IMR-90 (cell line): ENCODE results near the gene TRIO. TPM values are rescaled to one million over a fixed set of nuclear protein-coding genes. Genes with fewer than 3 reads are reported as not detected.

ENCODE experiments used
- ATAC-seq: fragments of 200-7000 bp; cut with Tn5 transposase; 2 replicates; pipeline ENCODE4 v1.9.1; 2020; ENCODE audit warnings: low read depth, mild to moderate bottlenecking, moderate library complexity
- BruUV-seq: library from RNA; stranded (reverse); fragments of 400-500 nt; replicated peaks from 2 replicates; lab custom pipeline; 2021; lab: Mats Ljungman, UMichigan
- CTCF ChIA-PET: fragments of 300-600 bp; formaldehyde crosslinking; extraction: SDS; loops from one replicate; lab custom pipeline; 2021; ENCODE audit warnings: antibody characterized with exemption; lab: Yijun Ruan, JAX
- POLR2A ChIA-PET: fragments of 300-600 bp; sonication (Branson Sonifier 250); formaldehyde crosslinking; loops from one replicate; lab custom pipeline; 2022; ENCODE audit warnings: antibody characterized with exemption; ENCODE audit not compliant: unreplicated experiment; lab: Charles Lee
- DNase-seq: peaks from one replicate; pipeline ENCODE4 v3.0.0; 2013
- H2AFZ ChIP-seq: replicated peaks from 2 replicates; pipeline ENCODE3; 2013; ENCODE audit warnings: low read length, mild to moderate bottlenecking; ENCODE audit not compliant: poor library complexity
- H2AK5ac ChIP-seq: 2 replicates; pipeline ENCODE4 v1.6.1; 2013; ENCODE audit warnings: low read depth, low read length, inconsistent platforms
- H2AK9ac ChIP-seq: replicated peaks from 2 replicates; pipeline ENCODE3; 2013; ENCODE audit warnings: mild to moderate bottlenecking, low read depth, low read length, moderate library complexity; ENCODE audit not compliant: poor library complexity
- H2BK120ac ChIP-seq: 2 replicates; pipeline ENCODE4 v1.6.1; 2013; ENCODE audit warnings: low read depth, low read length, inconsistent platforms
- H2BK15ac ChIP-seq: 3 replicates; pipeline ENCODE4 v1.6.1; 2013; ENCODE audit warnings: low read depth, low read length, inconsistent platforms
- H2BK20ac ChIP-seq: 2 replicates; pipeline ENCODE4 v1.6.1; 2013; ENCODE audit warnings: low read depth, mild to moderate bottlenecking, inconsistent platforms, low read length, moderate library complexity
- H2BK5ac ChIP-seq: 2 replicates; pipeline ENCODE4 v1.6.1; 2013; ENCODE audit warnings: mild to moderate bottlenecking, low read depth, low read length, inconsistent platforms; ENCODE audit not compliant: poor library complexity, severe bottlenecking
- H3K14ac ChIP-seq: replicated peaks from 2 replicates; pipeline ENCODE4 v1.6.1; 2013; ENCODE audit warnings: low read depth, low read length, inconsistent platforms
- H3K18ac ChIP-seq: 2 replicates; pipeline ENCODE4 v1.6.1; 2013; ENCODE audit warnings: low read depth, low read length, control low read depth
- H3K23ac ChIP-seq: 2 replicates; pipeline ENCODE4 v1.6.1; 2013; ENCODE audit warnings: low read depth, low read length, inconsistent platforms
- H3K27ac ChIP-seq: 2 replicates; pipeline ENCODE4 v1.5.1; 2013; ENCODE audit warnings: mild to moderate bottlenecking, control low read depth, low read length; ENCODE audit not compliant: insufficient read depth
- H3K27me3 ChIP-seq: 2 replicates; pipeline ENCODE4 v1.6.1; 2013; ENCODE audit warnings: low read length; ENCODE audit not compliant: control insufficient read depth, insufficient read depth
- H3K36me3 ChIP-seq: 2 replicates; pipeline ENCODE4 v1.6.1; 2013; ENCODE audit warnings: low read length, mixed read lengths; ENCODE audit not compliant: control insufficient read depth, insufficient read depth
- H3K4ac ChIP-seq: 2 replicates; pipeline ENCODE4 v1.6.1; 2013; ENCODE audit warnings: low read depth, low read length, inconsistent platforms
- H3K4me1 ChIP-seq: 2 replicates; pipeline ENCODE4 v1.6.1; 2013; ENCODE audit warnings: low read length, mixed read lengths; ENCODE audit not compliant: control insufficient read depth, insufficient read depth
- H3K4me2 ChIP-seq: 2 replicates; pipeline ENCODE4 v1.6.1; 2013; ENCODE audit warnings: low read depth, mild to moderate bottlenecking, control low read depth, low read length, moderate library complexity
- H3K4me3 ChIP-seq: 2 replicates; pipeline ENCODE4 v1.5.1; 2013; ENCODE audit warnings: low read depth, mild to moderate bottlenecking, control low read depth, low read length, moderate library complexity; ENCODE audit not compliant: insufficient read depth
- H3K56ac ChIP-seq: 2 replicates; pipeline ENCODE4 v1.6.1; 2013; ENCODE audit warnings: low read length, inconsistent platforms; ENCODE audit not compliant: insufficient read depth; ENCODE audit errors: extremely low read depth
- H3K79me1 ChIP-seq, 2 experiments: 2 replicates each; pipeline ENCODE4 v1.6.1; 2013; ENCODE audit warnings: low read length in 2 of 2, inconsistent platforms in 1 of 2, low read depth in 1 of 2
- H3K9ac ChIP-seq: 2 replicates; pipeline ENCODE4 v1.6.1; 2013; ENCODE audit warnings: low read depth, low read length, control low read depth
- H3K9me1 ChIP-seq: 2 replicates; pipeline ENCODE4 v1.6.1; 2013; ENCODE audit warnings: low read length, inconsistent platforms; ENCODE audit not compliant: insufficient read depth
- H3K9me3 ChIP-seq: 2 replicates; pipeline ENCODE4 v1.6.1; 2013; ENCODE audit warnings: low read length; ENCODE audit not compliant: control insufficient read depth, insufficient read depth
- H4K20me1 ChIP-seq: 2 replicates; pipeline ENCODE4 v1.6.1; 2013; ENCODE audit warnings: low read length, inconsistent platforms; ENCODE audit not compliant: insufficient read depth
- H4K5ac ChIP-seq: 2 replicates; pipeline ENCODE4 v1.6.1; 2013; ENCODE audit warnings: mild to moderate bottlenecking, low read depth, low read length, control low read depth
- H4K8ac ChIP-seq, 2 experiments: 2 replicates each; pipeline ENCODE4 v1.6.1; 2013; ENCODE audit warnings: low read depth in 2 of 2, low read length in 2 of 2, control low read depth in 1 of 2, inconsistent platforms in 1 of 2
- H4K91ac ChIP-seq: 2 replicates; pipeline ENCODE4 v1.6.1; 2013; ENCODE audit warnings: low read depth, low read length, inconsistent platforms; ENCODE audit not compliant: insufficient read depth
- BHLHE40 ChIP-seq: fragments of 150-350 bp; IDR thresholded peaks from 2 replicates; pipeline ENCODE4 v1.6.1; 2016; ENCODE audit warnings: mild to moderate bottlenecking, low read depth, low read length
- CEBPB ChIP-seq: IDR thresholded peaks from 2 replicates; pipeline ENCODE4 v1.6.1; 2012; ENCODE audit warnings: low read depth, low read length, improper control_type of control experiment
- CHD1 ChIP-seq: IDR thresholded peaks from 2 replicates; pipeline ENCODE4 v1.6.1; 2012; ENCODE audit warnings: low read depth, low read length, improper control_type of control experiment
- FOS ChIP-seq: fragments of 150-350 bp; IDR thresholded peaks from 2 replicates; pipeline ENCODE4 v1.6.1; 2016; ENCODE audit warnings: low read depth, low read length
- MAFK ChIP-seq: IDR thresholded peaks from 2 replicates; pipeline ENCODE4 v1.6.1; 2012; ENCODE audit warnings: low read depth, low read length, improper control_type of control experiment
- MXI1 ChIP-seq: IDR thresholded peaks from 2 replicates; pipeline ENCODE4 v1.6.1; 2012; ENCODE audit warnings: low read depth, mild to moderate bottlenecking, low read length, moderate library complexity, borderline replicate concordance
- NFE2L2 ChIP-seq: fragments of 150-350 bp; IDR thresholded peaks from 2 replicates; pipeline ENCODE4 v1.6.1; 2016; ENCODE audit warnings: low read depth, mild to moderate bottlenecking, low read length
- POLR2A ChIP-seq: IDR thresholded peaks from 2 replicates; pipeline ENCODE4 v1.6.1; 2012; ENCODE audit warnings: mild to moderate bottlenecking, low read depth, low read length
- RAD21 ChIP-seq: IDR thresholded peaks from 2 replicates; pipeline ENCODE4 v1.6.1; 2012; ENCODE audit warnings: low read length, improper control_type of control experiment
- RCOR1 ChIP-seq: IDR thresholded peaks from 2 replicates; pipeline ENCODE4 v1.6.1; 2012; ENCODE audit warnings: mild to moderate bottlenecking, low read length, improper control_type of control experiment; ENCODE audit not compliant: insufficient replicate concordance
- RFX5 ChIP-seq: IDR thresholded peaks from 2 replicates; pipeline ENCODE4 v1.8.0; 2012; ENCODE audit warnings: low read depth, mild to moderate bottlenecking, low read length, moderate library complexity
- SMC3 ChIP-seq: fragments of 150-350 bp; IDR thresholded peaks from 2 replicates; pipeline ENCODE4 v1.6.1; 2016; ENCODE audit warnings: low read depth, mild to moderate bottlenecking, antibody characterized with exemption, low read length, moderate library complexity
- WGBS, 2 experiments: methylation state at CpG; one replicate each; pipeline versions ENCODE4 v1.1.5 to v1.1.7; 2013; ENCODE audit warnings: missing lambda C conversion rate in 2 of 2; ENCODE audit not compliant: insufficient read length in 1 of 2; ENCODE audit errors: extremely low coverage in 2 of 2; 5-methylcytosine and 5-hydroxymethylcytosine counted together
- dilution Hi-C: fragments of 300-500 bp; cut with HindIII; formaldehyde crosslinking; loops from one replicate; pipeline ENCODE4 v1.14.3; 2018; ENCODE audit warnings: low sequenced_read_pairs; ENCODE audit not compliant: unreplicated experiment
- in situ Hi-C: fragments of 300-500 bp; cut with MboI; formaldehyde crosslinking; loops from 3 replicates; pipeline ENCODE4 v1.14.3; 2019; ENCODE audit warnings: low sequenced_read_pairs, inconsistent platforms, mixed read lengths
- intact Hi-C: fragments of 100-400 bp; cut with micrococcal nuclease; formaldehyde crosslinking; loops from 2 replicates; pipeline ENCODE4 v1.10.0; 2022
- polyA plus RNA-seq, 3 experiments: library from polyadenylated mRNA; depleted of rRNA; stranded (reverse); fragments of >200 nt; gene quantifications; 2 replicates each; pipeline ENCODE4 v1.2.3, GENCODE V29; 2012; ENCODE audit warnings: low replicate concordance in 1 of 3
- total RNA-seq: library from RNA; depleted of rRNA; stranded (reverse); fragments of >200 nt; gene quantifications from 2 replicates; pipeline ENCODE4 v1.2.3, GENCODE V29; 2012
- TF ChIP-seq, protein P1 (sequence below): fragments of 150-350 bp; IDR thresholded peaks from 2 replicates; pipeline ENCODE4 v1.6.1; 2017; ENCODE audit warnings: mild to moderate bottlenecking, antibody characterized with exemption, low read length, low read depth
- TF ChIP-seq, protein P2 (sequence below): conservative IDR thresholded peaks from 2 replicates; pipeline ENCODE4 v1.5.1; 2012; ENCODE audit warnings: mild to moderate bottlenecking, low read depth, low read length, improper control_type of control experiment

Gene TRIO
- total and polyA plus RNA-seq, 2 of the 4 experiments (the other 2 are of a cell fraction) = 206 to 522 TPM

DNA sequence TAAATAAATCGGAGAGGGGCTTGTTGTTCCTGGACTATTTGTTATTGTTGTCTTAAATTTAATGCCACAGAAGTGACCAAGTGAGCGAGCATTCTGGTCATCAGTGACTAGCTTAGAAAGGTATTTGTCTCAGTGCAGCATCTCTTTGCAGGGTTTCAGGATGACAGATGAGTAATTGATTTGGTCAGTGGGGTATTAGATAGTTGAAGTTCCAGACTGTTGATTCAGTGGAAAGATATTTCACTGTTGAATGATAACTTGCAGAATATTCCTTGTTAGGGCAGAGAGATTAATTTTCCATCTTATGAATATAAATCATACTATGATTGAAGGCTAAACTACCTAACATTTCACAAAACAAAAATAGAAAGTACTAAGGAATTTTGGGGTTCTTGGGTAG lies 122.4 kb downstream of the TRIO start (continued):
- TF ChIP-seq RFX5 (no peak), SMC3 (no peak), RAD21 (no peak), NFE2L2 (no peak), FOS (peak; percentile 67; the same call in 1 of the 2 replicates), CHD1 (no peak), MAFK (0 out of 2 replicates have a peak, but pooled peaks have one; percentile 1), POLR2A (no peak)

DNA sequence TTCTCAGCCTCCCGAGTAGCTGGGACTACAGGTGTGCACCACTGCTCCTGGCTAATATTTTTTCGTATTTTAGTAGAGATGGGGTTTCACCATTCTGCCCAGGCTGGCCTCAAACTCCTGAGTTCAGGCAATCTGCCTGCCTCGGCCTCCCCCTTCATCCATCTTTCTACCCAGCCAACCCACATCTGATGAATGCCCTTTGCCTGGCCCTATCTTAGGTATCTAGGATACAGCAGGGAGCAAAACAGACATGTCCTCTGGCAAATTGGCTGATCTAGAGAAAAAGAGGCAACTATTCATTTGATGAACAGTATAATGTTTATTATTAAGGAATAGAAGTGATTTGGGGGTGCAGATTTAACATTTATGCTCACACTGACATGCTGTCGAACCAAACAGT lies 123.0 kb downstream of the TRIO start:
- Histone ChIP-seq H3K4me3 (no peak overlapping the region), H3K4me2 (peak overlapping the region; percentile 31; the same call in 1 of the 2 replicates), H4K8ac (peak overlapping the region; percentile 96), H4K20me1 (peaks cover 71% of the 10 kb centered on the region), H4K5ac (peak overlapping the region; percentile 47), H3K23ac (peak overlapping the region; percentile 95), H4K91ac (peak overlapping the region; percentile 98), H3K27me3 (no peaks in the 10 kb centered on the region), H3K18ac (peak overlapping the region; percentile 96), H2BK20ac (peak overlapping the region; percentile 97), H3K36me3 (peaks cover 3% of the 10 kb centered on the region), H3K79me1 (peaks cover 0 to 43% of the 10 kb centered on the region in 2 experiments; a peak in 2 of 4 replicates), H2BK15ac (peak overlapping the region; percentile 62; the same call in 2 of the 3 replicates), H2BK120ac (peak overlapping the region; percentile 99), H3K9me3 (no peaks in the 10 kb centered on the region), H3K9me1 (peaks cover 33% of the 10 kb centered on the region), H3K56ac (peak overlapping the region; percentile 95), H3K9ac (peak overlapping the region; percentile 69), H2AFZ (no peak overlapping the region), H2AK5ac (peak overlapping the region; percentile 99), H3K27ac (peak overlapping the region; percentile 98), H3K4me1 (peaks cover 48% of the 10 kb centered on the region), H2AK9ac (peak overlapping the region; percentile 68), H3K14ac (peak overlapping the region; percentile 97), H2BK5ac (peak overlapping the region; percentile 97), H3K4ac (peak overlapping the region; percentile 99)
- ChIA-PET CTCF (no interaction called here), POLR2A (no interaction called here)
- TSS peak; percentile 0 for BruUV-seq
- intact Hi-C loops (no loop called here), dilution Hi-C loops (no loop called here), in situ Hi-C loops (no loop called here)
- WGBS, 2 experiments = no CpG with 5 or more reads among the region's 4 CpGs
- ATAC-seq (no peak), DNase-seq (no peak)
- TF ChIP-seq POLR2A = no peak
- TF ChIP-seq FOS = no peak
- TF ChIP-seq MXI1 = no peak
- TF ChIP-seq SMC3 = no peak
- TF ChIP-seq CEBPB = no peak
- no peak for TF ChIP-seq MAFK
- no peak for TF ChIP-seq CHD1
- TF ChIP-seq BHLHE40 = no peak
- TF ChIP-seq, protein P1, sequence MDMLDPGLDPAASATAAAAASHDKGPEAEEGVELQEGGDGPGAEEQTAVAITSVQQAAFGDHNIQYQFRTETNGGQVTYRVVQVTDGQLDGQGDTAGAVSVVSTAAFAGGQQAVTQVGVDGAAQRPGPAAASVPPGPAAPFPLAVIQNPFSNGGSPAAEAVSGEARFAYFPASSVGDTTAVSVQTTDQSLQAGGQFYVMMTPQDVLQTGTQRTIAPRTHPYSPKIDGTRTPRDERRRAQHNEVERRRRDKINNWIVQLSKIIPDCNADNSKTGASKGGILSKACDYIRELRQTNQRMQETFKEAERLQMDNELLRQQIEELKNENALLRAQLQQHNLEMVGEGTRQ = no peak
- no peak for TF ChIP-seq RCOR1
- no peak for TF ChIP-seq RAD21
- TF ChIP-seq, protein P2, sequence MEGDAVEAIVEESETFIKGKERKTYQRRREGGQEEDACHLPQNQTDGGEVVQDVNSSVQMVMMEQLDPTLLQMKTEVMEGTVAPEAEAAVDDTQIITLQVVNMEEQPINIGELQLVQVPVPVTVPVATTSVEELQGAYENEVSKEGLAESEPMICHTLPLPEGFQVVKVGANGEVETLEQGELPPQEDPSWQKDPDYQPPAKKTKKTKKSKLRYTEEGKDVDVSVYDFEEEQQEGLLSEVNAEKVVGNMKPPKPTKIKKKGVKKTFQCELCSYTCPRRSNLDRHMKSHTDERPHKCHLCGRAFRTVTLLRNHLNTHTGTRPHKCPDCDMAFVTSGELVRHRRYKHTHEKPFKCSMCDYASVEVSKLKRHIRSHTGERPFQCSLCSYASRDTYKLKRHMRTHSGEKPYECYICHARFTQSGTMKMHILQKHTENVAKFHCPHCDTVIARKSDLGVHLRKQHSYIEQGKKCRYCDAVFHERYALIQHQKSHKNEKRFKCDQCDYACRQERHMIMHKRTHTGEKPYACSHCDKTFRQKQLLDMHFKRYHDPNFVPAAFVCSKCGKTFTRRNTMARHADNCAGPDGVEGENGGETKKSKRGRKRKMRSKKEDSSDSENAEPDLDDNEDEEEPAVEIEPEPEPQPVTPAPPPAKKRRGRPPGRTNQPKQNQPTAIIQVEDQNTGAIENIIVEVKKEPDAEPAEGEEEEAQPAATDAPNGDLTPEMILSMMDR = no peak
- no peak for TF ChIP-seq NFE2L2
